ENCODE data around the gene AUP1.
A peak's percentile ranks its signal among the peaks of the same experiment; 100 is the strongest.
"Not testable (repeated sequence)": the region's sequence is repeated elsewhere in the genome, so short reads cannot be mapped to it uniquely, and the experiment has no call there.

Gene AUP1, protein sequence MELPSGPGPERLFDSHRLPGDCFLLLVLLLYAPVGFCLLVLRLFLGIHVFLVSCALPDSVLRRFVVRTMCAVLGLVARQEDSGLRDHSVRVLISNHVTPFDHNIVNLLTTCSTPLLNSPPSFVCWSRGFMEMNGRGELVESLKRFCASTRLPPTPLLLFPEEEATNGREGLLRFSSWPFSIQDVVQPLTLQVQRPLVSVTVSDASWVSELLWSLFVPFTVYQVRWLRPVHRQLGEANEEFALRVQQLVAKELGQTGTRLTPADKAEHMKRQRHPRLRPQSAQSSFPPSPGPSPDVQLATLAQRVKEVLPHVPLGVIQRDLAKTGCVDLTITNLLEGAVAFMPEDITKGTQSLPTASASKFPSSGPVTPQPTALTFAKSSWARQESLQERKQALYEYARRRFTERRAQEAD

DNA sequence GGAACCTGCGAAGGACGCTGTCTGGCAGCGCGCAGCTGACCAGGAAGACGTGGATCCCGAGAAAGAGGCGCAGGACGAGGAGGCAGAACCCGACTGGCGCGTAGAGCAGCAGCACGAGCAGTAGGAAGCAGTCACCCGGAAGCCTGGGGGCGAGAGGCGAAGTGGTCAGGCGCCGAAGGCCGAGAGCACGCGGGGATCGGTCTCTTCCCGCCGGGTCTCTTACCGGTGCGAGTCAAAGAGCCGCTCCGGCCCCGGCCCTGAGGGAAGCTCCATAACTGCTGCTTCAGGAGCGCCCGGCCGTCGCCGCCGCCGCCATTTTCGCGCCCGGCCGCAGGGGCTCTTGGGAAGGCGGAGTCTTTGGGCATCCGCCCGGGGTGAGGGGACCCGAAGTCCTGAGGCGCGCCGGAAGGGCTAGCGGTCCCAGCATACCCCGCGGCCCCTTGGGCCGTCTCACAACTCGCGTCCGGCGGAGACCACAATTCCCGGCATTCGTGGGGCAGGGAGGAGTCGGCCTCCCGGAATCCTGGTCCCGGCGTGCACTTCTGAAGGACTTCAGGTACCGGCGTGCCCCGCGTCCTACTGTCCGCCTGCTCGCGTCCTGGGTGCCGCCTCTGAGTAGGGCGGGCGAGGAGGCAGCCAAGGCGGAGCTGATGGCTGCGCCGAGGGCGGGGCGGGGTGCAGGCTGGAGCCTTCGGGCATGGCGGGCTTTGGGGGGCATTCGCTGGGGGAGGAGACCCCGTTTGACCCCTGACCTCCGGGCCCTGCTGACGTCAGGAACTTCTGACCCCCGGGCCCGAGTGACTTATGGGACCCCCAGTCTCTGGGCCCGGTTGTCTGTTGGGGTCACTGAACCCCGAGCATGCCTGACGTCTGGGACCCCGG is at the start of gene AUP1, which contains the start of gene HTRA2:
Gene AUP1 (minus strand): TSS at position 350 of the 882 bp plus-strand sequence. CDS start 77 bp downstream, at position 273.
Gene HTRA2 (plus strand): TSS at position 577 of the 882 bp plus-strand sequence. CDS start 74 bp downstream, at position 651.
- peak; percentile 100 for DNase-seq

DNA sequence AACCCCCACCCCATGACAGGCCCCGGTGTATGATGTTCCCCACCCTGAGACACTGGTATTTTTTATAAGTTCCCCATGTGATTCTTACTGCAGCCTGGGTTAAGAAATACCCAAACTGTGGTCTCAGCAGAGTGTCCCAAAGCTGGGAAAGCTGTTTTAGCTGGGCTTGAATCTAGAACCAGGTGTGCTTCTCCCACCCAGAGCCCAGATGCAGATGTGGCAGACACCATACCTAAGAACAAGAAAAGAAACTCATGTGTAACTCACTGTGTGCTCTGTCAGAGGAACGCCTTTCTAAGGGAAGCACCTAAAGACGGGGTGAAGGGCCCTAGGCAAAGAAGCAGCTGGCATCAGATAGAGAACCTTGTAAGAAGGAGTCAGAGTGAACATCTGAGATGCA is 48.9 kb upstream of the AUP1 start:
- no peak for DNase-seq

DNA sequence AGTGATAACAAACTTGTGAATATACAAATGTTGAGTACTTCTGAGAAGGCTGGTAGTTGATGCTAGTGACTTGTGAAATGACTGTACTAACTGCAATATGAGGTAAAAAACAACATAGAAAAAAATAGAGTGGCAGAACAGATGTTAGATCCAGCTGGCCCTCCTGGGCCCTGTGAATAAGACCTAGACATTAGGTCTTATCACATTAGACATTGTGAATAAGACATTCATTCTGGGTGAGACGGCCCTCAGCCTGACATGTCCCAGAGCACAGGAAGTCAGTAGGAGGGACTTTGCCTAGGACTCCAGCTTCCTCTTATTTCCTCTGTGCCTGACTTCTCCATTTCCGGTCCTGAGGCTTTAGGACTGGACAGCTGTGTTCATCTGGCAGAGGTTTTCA is 47.9 kb upstream of the AUP1 start:
- DNase-seq: peak; percentile 70

DNA sequence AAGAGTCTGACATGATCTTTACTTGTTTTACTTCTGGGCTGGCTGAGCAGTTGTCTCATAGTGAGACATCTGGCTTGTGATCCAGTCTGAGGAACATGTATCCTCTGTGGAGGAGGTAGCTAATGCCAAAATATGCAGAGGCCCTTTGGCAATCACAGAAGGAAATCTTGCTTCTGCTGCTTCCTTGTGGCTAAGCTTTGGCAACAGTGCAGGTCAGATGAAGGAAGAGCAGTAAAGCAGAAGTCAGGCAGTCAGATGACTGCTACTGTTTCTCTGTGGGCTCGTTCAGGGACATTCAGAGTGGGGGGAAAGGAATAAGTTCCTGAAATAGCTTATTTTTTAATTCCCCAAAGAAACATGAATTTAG is 47.3 kb upstream of the AUP1 start:
- DNase-seq: no peak

DNA sequence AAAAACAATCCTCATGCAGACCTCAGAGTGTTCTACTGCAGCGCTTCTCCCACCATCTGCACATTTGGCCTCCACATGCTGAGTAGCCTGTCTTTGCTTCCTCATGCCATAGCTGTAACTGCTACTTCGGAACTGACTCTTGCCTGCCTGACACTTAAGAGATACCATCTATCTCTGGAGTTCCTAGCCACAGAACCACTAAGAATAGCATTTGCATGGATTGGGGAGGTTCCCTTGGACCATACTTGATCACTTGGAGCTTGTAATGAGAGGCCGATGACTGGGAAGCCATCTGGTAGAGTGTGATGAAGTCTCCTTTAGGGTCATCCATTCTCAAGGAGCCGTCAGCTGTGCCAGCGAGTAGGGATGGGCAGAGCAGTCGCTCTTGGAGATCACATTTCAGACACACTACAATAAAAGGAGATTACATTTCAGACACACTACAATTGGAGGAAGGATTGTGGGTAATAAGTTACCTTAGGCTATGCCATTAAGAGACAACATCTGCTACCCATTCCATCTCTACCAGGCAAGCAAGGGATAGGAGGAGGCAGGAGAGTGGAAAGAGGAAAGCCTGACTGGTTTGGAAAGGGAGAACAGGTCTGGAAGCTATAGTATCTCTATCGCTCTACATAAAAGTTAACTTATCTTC is 46.8 kb upstream of the AUP1 start:
- DNase-seq: peak; percentile 69

DNA sequence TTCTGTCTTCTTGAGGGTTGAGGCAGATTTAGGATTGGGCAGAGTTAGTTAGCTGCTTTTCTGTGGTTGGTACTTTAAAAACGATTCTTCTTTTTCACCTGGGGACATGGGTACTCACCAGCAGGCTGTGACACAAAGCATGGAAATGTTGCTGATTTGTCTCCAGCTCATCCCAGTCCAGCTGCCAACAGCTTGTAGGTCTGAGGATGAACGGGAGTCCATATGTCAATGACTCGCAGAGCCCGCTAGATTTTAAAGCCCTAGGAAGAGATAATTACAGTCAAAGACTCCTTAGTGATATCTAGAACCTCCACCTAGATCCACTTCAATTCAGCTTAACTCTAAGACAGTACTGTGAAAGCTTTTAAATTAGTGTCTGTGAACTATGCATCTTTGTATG is 45.8 kb upstream of the AUP1 start:
- peak; percentile 83 for DNase-seq

DNA sequence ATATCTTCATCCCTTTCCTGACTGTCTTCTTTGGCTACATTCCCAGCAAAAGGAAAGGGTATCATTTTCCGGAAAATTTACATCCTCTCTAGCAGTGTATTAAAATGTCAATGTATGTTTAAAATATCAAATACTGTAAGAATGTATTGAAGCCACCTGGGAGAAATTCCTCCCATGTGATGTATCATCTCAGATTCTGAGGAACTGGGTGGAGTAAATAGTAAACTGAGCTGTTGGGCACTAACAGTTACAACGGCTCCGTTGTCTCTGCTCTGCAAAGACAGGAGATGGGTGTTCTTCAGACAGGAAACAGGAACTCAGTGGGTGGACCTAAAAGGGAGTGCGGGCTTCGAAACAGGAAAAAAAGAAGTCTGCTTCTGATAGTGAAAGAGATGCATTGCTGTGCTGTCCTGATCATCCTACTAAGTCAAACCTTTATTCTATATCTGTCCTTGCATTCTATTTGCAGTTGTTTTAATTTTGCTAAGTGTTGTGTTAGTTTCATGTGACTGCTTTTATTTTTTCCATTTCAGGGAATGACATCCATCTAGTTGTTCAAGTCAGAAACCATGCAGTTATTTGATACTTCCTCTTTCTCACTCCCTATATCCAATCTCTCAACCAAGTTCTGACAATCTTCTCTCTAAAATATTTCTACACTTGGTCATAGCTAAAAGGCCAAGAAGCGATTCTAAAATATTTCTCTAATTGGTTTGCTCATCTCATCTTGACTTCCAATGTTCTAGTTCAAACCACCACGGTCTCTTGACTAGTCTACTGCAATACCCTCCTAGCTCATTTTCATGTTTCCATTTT is 44.4 kb upstream of the AUP1 start:
- no peak for DNase-seq

DNA sequence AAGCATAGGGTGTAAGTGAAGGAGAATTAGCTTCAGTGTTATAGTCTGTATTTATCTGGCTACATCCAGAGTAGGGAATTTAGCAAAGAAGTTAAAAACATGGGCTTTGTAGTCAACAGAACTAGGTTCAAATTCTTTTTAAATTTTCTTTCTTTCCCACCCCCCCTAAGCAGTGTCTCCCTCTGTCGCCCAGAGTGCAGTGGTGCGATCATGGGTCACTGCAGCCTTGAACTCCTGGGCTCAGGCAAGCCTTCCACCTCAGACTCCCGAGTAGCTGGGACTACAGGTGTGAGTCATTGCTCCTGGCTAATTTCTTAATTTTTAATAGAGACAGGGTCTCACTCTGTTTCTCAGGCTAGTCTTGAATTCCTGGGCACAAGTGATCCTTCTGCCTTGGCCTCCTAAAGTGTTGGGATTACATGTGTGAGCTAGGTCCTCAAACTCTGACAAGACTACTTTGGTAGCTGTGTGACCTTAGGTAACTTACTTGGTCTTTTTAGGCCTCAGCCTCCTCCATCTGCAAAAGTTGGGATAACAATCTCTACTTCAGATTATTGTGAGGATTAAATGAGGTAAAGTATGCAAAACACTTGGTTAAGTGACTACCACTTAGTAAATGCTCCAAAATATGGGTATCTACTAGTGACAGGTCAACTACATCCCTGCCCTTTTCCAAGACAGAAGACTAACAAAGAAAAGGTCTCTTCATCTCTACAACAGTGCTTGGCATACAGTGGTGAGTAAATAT is 42.8 kb upstream of the AUP1 start:
- DNase-seq: no peak

DNA sequence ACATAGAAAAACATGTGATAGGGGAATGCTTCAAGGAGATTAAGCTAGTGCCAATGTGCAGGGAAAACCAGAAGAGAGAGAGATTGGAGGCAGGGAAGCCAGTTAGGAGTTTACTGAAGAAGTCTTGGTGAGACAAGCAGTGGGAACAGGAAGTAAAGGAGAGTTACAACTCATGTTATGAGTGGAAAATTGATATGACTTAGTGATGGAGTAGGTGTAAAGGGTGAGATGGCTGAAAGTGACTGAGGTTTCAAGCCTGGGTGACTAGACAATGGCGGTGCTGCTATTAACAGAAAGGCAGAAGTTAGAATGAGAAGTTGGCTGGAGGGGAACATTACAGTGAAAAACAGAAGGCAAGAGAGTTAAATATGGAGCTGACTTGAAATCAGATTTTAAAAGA is 41.6 kb upstream of the AUP1 start:
- no peak for DNase-seq

DNA sequence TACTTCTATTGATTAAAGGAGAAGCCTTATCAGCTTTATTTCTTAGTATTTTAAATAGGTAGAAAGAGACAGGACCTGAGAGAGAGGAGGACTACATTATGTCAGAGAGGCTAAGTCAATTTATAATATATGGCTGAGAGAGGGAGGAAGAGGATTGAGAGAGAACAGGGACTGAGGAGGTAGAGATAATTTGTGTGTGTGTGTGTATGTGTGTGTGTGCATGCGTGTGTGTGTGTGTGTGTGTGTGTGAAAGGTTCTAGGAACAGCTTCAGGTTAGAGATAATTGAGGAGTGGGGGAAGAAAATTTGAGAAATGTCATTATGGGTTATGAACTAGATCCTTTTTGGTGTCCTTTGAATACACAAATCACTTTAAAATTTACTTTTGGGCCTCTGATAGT is 40.2 kb upstream of the AUP1 start:
- no peak for DNase-seq

DNA sequence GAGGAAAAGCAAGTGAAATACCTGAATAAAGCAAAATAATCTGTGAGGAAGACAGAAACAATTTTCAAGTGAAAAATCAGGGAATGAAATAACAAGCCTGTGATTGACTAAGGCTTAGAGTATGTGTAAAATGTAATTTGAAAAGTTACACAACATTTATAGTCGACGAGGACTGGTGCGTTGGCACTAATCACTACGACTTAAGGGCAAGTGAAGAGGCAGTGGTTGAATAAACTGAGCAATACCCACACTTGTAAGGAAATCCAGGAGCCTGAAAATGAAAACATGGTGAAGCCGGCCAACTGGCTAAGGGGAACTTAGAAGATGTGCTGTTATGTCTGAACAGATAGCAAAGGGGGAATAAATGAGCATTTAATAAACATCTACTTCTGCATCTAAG is 38.4 kb upstream of the AUP1 start:
- no peak for DNase-seq

DNA sequence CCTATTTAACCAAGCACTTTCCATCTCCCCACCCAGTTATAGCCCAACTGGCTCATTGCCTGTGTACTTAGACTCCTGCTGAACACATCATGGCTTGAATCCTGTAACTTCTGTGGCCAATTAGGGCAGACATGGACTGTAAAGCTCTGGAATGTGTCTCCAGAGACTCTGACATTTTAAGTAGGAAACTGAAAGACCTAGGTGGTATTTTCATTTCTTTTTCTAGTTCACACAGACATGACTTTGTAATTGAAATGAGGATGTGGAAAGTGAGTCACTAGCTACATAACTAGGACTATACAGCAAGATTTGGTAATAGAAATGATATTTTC is 37.2 kb upstream of the AUP1 start:
- DNase-seq: no peak

DNA sequence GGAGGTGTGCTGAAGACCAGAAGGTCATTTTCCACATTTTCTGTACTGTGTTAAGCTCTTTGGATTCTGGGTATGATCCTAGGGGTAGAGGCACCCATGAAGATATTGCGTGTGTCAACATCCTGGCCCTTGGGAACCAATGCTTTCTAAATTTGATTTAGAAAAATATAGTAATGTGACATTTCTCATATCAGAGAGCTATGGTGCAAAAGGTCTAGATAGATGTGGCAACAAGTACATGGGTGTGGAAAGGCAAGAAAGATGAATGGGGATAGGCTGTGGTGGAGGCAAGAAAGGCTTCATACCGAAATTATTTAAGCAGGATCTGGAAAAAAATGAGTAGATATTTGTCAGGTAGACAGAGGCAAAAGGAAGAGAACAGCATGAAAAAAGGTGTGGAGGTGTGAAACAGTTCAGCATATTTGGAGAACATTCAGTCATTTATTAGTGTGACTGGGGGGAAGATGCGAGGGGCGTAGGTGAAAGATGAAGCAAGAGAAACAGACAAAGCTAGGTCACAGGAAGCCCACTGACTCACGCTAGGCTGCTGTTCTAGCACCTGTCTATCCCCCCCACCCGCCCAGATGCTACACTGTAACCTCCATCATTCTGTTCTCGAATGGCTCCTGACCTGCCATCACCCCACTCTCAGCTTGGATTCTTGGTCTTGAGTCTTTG is 36.7 kb upstream of the AUP1 start:
- DNase-seq: no peak

DNA sequence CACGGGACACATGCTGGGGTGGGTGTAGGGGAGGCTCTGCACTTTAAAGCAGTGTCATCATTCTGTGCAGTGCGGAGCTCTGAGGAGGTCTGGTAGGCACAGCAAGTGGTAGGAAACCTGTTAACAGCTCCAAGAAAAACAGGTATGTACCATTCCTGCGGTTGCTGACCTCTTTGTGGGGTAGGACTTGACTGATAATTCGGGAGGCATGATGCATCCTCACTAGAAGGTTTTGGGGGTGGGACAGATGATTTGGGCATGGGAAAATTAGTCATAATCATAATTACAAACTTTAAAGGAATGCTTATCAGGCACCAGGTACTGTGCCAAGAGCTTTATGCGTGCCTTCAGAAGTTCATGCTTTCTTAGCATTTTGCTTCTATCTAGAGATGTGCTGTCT is 34.7 kb upstream of the AUP1 start:
- DNase-seq: no peak

DNA sequence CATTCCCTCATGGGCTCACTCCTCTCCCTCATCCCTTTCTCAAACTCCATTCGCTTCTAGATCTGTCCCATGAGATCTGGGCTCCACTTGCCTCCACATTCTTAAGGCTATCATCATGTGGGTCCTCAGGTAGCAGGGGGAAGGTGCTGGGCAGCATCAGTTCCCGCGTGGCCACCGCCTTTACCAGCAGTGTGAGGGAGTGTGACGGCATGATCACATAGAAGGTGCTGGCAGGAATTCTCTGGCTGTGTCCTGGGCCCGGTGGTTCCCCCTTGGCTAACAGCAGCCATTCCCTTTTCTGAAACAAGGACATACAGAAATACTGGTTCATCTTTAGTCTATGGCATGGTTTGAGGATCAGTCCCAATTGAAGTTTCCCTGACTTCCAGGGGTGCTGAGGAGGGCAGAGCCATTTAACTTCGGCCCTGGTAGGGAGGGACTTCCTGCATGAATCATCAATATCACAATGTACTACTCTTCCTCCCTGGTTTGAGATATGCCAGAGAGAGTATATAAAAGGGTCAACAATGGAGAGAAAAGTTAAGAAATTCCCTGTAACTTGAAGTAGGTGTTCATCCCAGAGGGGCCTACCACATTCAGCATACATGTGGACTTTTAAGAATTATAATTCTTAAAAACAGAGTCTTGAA is 32.7 kb upstream of the AUP1 start:
- DNase-seq: no peak

DNA sequence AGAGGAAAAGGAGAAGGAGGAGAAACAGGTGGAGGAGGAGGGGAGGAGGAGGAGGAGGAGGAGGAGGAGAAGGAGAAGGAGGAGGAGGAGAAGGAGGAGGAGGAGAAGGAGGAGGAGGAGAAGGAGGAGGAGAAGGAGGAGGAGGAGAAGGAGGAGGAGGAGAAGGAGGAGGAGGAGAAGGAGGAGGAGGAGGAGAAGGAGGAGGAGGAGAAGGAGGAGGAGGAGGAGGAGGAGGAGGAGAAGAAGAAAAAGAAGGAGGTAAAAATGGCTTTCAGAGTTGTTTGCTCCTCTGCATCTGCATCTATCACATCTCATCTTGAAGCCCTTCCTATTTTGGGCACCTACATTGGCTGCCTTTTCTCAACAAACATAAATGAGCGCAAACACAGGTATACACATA is 31.5 kb upstream of the AUP1 start:
- not testable (repeated sequence) for DNase-seq

DNA sequence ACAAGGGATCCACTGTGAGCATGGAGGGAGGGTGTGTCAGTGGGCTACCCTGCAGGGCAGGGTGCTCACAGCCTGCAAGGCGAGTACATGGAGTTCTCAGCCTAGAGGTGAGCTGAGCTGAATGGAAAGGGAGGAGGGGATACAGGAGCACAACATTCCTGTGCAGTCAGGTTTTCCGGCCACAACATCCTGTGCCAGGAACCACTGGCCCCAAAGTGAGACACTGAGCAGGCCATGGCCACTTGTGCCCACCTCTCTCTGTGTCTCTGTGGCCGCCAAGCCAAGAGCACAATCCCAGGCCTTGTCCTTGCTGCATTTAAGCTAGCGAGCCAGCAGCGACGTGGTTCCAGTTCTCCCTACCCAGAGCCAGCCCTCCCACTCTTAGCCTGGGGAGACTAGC is 31.1 kb upstream of the AUP1 start:
- no peak for DNase-seq

DNA sequence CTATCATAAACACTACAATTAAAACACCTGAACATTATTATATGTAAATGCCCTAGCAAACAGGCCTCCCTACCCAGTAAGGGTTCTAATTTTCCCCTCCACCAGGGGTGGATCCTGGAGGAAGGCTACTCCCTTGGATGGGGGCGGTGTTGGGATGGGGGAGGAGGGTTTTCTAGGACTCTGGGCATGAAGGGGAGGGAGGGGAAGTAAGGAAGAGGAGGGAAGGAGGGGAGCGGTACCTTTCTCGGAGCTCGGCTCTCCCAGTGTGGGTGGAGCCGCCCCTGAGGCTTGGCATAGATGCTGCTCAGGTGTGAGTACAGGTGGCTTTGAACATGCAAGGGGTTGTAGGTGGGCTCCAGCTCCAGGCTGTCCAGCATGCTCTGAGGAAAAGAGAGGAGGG is 30.4 kb upstream of the AUP1 start:
- DNase-seq: no peak

DNA sequence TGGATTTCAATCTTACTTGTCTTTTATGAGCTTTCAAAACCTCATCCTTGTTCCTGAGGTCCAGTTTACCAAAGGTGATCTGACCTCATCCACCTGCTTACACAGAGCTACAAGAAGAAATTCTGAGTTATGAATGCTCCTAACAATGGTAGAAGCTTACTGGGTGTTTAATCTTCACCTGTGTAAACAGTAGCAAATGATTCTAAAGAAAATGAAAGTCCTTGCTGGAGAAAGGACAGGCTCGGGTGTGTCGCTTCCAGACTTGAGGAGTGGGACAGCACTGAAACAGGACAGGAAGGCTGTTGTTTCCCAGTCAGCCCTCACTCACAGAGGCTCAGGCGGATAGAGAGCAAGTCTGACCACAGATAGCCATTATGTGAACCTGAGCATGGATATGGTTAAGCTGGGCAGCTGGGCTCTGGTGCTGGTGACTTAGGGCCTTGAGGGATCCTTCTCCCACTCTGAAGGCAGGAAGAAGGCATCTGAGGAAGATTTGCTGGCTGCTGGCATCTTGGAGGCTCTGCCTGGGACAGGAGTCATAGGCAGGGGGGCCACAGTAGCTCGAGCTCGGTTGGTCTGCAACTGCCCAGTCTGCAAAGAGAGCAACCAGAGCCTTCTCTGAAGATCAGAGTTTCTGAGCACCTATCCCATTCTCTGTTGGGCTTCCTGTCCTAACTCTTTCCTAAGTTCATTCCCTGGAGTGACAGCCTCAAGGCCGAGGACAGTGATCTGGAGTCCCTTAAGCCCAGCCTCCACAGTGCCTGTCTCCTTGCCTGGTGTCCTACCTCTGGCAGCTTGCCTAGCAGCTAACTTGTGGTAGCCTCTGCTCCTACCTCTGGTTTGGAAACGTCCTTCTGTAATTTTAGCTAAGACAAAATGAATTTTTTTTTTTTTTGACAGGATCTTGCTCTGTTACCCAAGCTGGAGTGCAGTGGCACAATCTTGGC is 29.1 kb upstream of the AUP1 start:
- DNase-seq: no peak
